Activated CD8-positive, alpha-beta memory T cell treated with anti-CD3 and anti-CD28 coated beads for 36 hours (primary cell): ENCODE data around the gene ACOXL. TPM values are rescaled to one million over a fixed set of nuclear protein-coding genes. Genes with fewer than 3 reads are reported as not detected.

Experiments used
- CTCF ChIA-PET: fragments of 350-600 bp; sonication (Branson Sonifier 250); formaldehyde crosslinking; loops from one replicate; lab custom pipeline; 2021; ENCODE audit warnings: antibody characterized with exemption; lab: Charles Lee
- POLR2A ChIA-PET: fragments of 350-600 bp; sonication (Branson Sonifier 250); formaldehyde crosslinking; loops from one replicate; lab custom pipeline; 2021; ENCODE audit warnings: antibody characterized with exemption; lab: Charles Lee
- total RNA-seq, 2 experiments: library from RNA; stranded (reverse); gene quantifications; one replicate each; pipeline ENCODE4 v1.2.3, GENCODE V29; 2021

ACOXL gene
- total RNA-seq, 2 experiments from 2014 or later: 0.23 to 0.30 TPM

GRCh38 chr2:110805894-110806452 is 73.6 kb downstream of the ACOXL start:
- ChIA-PET CTCF (interaction anchor here (0.9 kb wide), 1 partner anchor 61 kb away, joined by 3 read pairs; no protein-coding TSS in a partner anchor), POLR2A (no interaction called here)

- CTCF ChIA-PET: no interaction called here
- POLR2A ChIA-PET: no interaction called here
Measured at GRCh38 chr2:110807522-110807921, 75.1 kb downstream of the ACOXL start.

GRCh38 chr2:110810404-110810803 is 78.0 kb downstream of the ACOXL start:
- ChIA-PET CTCF (no interaction called here), POLR2A (no interaction called here)

- CTCF ChIA-PET: interaction anchor here (0.5 to 1.9 kb wide), 9 partner anchors 21 to 93 kb away, joined by 3 to 13 read pairs (median 3); no protein-coding TSS in a partner anchor
- POLR2A ChIA-PET: interaction anchor here (1.1 kb wide), 1 partner anchor 46 kb away, joined by 3 read pairs; no protein-coding TSS in a partner anchor
Measured at GRCh38 chr2:110812726-110813645, 80.6 kb downstream of the ACOXL start.

- ChIA-PET POLR2A (no interaction called here), CTCF (interaction anchor here (1.1 kb wide), 1 partner anchor 22 kb away, joined by 3 read pairs; no protein-coding TSS in a partner anchor)
Measured at GRCh38 chr2:110813896-110814295, 81.5 kb downstream of the ACOXL start.

- ChIA-PET POLR2A (no interaction called here), CTCF (no interaction called here)
Measured at GRCh38 chr2:110815938-110816337, 83.6 kb downstream of the ACOXL start.

GRCh38 chr2:110816404-110817365 is 84.3 kb downstream of the ACOXL start:
- ChIA-PET CTCF (no interaction called here), POLR2A (no interaction called here)

- POLR2A ChIA-PET: interaction anchor here (0.6 kb wide), 1 partner anchor 14 kb away, joined by 4 read pairs; no protein-coding TSS in a partner anchor
Measured at GRCh38 chr2:110818767-110819481, 86.6 kb downstream of the ACOXL start.

GRCh38 chr2:110819711-110820110 is 87.3 kb downstream of the ACOXL start:
- ChIA-PET CTCF (interaction anchor here (1.3 kb wide), 1 partner anchor 39 kb away, joined by 3 read pairs; no protein-coding TSS in a partner anchor), POLR2A (no interaction called here)

More at GRCh38 chr2:110818767-110819481, 86.6 kb downstream of the ACOXL start:
- CTCF ChIA-PET: interaction anchor here (1.3 kb wide), 1 partner anchor 39 kb away, joined by 3 read pairs; no protein-coding TSS in a partner anchor

GRCh38 chr2:110820128-110820527 is 87.8 kb downstream of the ACOXL start:
- ChIA-PET CTCF (no interaction called here), POLR2A (no interaction called here)

GRCh38 chr2:110823165-110823564 is 90.8 kb downstream of the ACOXL start:
- ChIA-PET POLR2A (no interaction called here), CTCF (no interaction called here)

GRCh38 chr2:110827511-110827910 is 95.1 kb downstream of the ACOXL start:
- CTCF ChIA-PET: interaction anchor here (1.1 kb wide), 1 partner anchor 26 kb away, joined by 4 read pairs; no protein-coding TSS in a partner anchor
- POLR2A ChIA-PET: no interaction called here

GRCh38 chr2:110828330-110828729 is 96.0 kb downstream of the ACOXL start:
- POLR2A ChIA-PET: no interaction called here
- CTCF ChIA-PET: interaction anchor here (1.1 kb wide), 1 partner anchor 26 kb away, joined by 4 read pairs; no protein-coding TSS in a partner anchor

GRCh38 chr2:110829413-110830146 is 97.2 kb downstream of the ACOXL start:
- ChIA-PET POLR2A (no interaction called here), CTCF (no interaction called here)

GRCh38 chr2:110832740-110833139 is 100.4 kb downstream of the ACOXL start:
- ChIA-PET CTCF (no interaction called here), POLR2A (interaction anchor here (0.6 kb wide), 1 partner anchor 14 kb away, joined by 4 read pairs; no protein-coding TSS in a partner anchor)

GRCh38 chr2:110834134-110834827 is 101.9 kb downstream of the ACOXL start:
- CTCF ChIA-PET: interaction anchor here (0.9 kb wide), 1 partner anchor 8 kb away, joined by 3 read pairs; no protein-coding TSS in a partner anchor
- POLR2A ChIA-PET: no interaction called here

GRCh38 chr2:110836671-110837070 is 104.3 kb downstream of the ACOXL start:
- CTCF ChIA-PET: no interaction called here
- POLR2A ChIA-PET: no interaction called here
